GM18873 (cell line): ENCODE results near the gene RNF186.
"Not testable (repeated sequence)": the region's sequence is repeated elsewhere in the genome, so short reads cannot be mapped to it uniquely, and the experiment has no call there.

Experiments used
- ATAC-seq: cut with Tn5 transposase; IDR thresholded peaks from one replicate; pipeline ENCODE4 v1.9.1; 2021; ENCODE audit warnings: mild to moderate bottlenecking, moderate library complexity, moderate number of reproducible peaks; ENCODE audit not compliant: unreplicated experiment, low FRiP score

The RNF186 gene

GRCh38 chr1:19798486-19799229 lies 16.4 kb downstream of the RNF186 start:
- ATAC-seq, result no peak

GRCh38 chr1:19797827-19798226 lies 17.3 kb downstream of the RNF186 start:
- ATAC-seq, result no peak

GRCh38 chr1:19794583-19794982 lies 20.5 kb downstream of the RNF186 start:
- ATAC-seq, result no peak

- ATAC-seq, result no peak
These were observed 21.6 kb downstream of the RNF186 start for GRCh38 chr1:19793360-19794046.

- ATAC-seq, result no peak
These were observed 22.7 kb downstream of the RNF186 start for GRCh38 chr1:19792237-19793002.

GRCh38 chr1:19790061-19790975 lies 24.8 kb downstream of the RNF186 start:
- not testable (repeated sequence) for ATAC-seq

- ATAC-seq, result no peak
These were observed 28.1 kb downstream of the RNF186 start for GRCh38 chr1:19786988-19787423.

- ATAC-seq, result no peak
These were observed 29.4 kb downstream of the RNF186 start for GRCh38 chr1:19785660-19786059.

- no peak for ATAC-seq
These were observed 34.7 kb downstream of the RNF186 start for GRCh38 chr1:19780267-19780877.

GRCh38 chr1:19776933-19777332 lies 38.1 kb downstream of the RNF186 start:
- ATAC-seq, result no peak

- no peak for ATAC-seq
These were observed 38.8 kb downstream of the RNF186 start for GRCh38 chr1:19776287-19776686.

GRCh38 chr1:19775831-19776230 lies 39.3 kb downstream of the RNF186 start:
- ATAC-seq, result no peak

GRCh38 chr1:19775317-19775716 lies 39.8 kb downstream of the RNF186 start:
- no peak for ATAC-seq

- no peak for ATAC-seq
These were observed 40.8 kb downstream of the RNF186 start for GRCh38 chr1:19774180-19774785.

- ATAC-seq, result no peak
These were observed 41.6 kb downstream of the RNF186 start for GRCh38 chr1:19773485-19773884.

- no peak for ATAC-seq
These were observed 43.0 kb downstream of the RNF186 start for GRCh38 chr1:19772053-19772452.

- no peak for ATAC-seq
These were observed 43.7 kb downstream of the RNF186 start for GRCh38 chr1:19771350-19771749.

- no peak for ATAC-seq
These were observed 44.5 kb downstream of the RNF186 start for GRCh38 chr1:19770436-19771190.
